ENCODE results near the gene BTBD18. TPM values are rescaled to one million over a fixed set of nuclear protein-coding genes. Genes with fewer than 3 reads are reported as not detected.

The BTBD18 gene
- total and polyA plus RNA-seq, 4 donors: 0.13 TPM; not detected in 3

- TF ChIP-seq, protein P1, sequence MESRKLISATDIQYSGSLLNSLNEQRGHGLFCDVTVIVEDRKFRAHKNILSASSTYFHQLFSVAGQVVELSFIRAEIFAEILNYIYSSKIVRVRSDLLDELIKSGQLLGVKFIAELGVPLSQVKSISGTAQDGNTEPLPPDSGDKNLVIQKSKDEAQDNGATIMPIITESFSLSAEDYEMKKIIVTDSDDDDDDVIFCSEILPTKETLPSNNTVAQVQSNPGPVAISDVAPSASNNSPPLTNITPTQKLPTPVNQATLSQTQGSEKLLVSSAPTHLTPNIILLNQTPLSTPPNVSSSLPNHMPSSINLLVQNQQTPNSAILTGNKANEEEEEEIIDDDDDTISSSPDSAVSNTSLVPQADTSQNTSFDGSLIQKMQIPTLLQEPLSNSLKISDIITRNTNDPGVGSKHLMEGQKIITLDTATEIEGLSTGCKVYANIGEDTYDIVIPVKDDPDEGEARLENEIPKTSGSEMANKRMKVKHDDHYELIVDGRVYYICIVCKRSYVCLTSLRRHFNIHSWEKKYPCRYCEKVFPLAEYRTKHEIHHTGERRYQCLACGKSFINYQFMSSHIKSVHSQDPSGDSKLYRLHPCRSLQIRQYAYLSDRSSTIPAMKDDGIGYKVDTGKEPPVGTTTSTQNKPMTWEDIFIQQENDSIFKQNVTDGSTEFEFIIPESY (IDR thresholded peaks at IDR 0.05): no peak
Measured at GRCh38 chr11:57758174-57758573, 6.6 kb upstream of the BTBD18 start (continued).

DNA sequence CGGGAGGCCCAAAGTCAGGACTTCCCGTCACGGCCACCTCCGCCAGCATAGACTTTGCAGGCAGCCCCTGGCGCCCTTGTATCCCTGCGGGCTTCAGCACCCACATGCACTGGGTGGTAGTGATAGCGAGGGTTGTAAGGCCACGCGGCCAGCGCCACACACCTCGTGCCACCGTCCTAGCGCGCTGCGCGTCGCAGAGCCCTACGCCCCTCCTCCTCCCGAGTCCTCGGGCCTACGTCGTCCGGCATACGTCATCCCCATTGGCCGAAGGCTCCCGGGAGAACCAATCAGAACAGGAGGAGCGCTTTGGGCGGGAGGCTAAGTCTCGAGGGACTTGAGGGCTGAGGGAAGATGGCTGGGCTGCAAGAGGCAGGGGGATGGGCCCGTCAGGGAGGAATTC is 1.3 kb upstream of the BTBD18 start:
- TF ChIP-seq NR2F2 (IDR thresholded peaks at IDR 0.05) (no peak), SP1 (IDR thresholded peaks at IDR 0.05) (no peak), TAF1 (conservative IDR thresholded peaks at IDR 0.05) (no peak), REST (IDR thresholded peaks at IDR 0.05) (no peak), YY1 (IDR thresholded peaks at IDR 0.05) (no peak), EGR1 (IDR thresholded peaks at IDR 0.05; ENCODE audit: low read depth in 2 of 2) (no peak), RXRA (IDR thresholded peaks at IDR 0.05) (no peak), HNF4G (IDR thresholded peaks at IDR 0.05) (no peak), GABPA (IDR thresholded peaks at IDR 0.05 in 1 of 2, conservative IDR thresholded peaks at IDR 0.05 in 1 of 2) (no peak)
- TF ChIP-seq, protein P2, sequence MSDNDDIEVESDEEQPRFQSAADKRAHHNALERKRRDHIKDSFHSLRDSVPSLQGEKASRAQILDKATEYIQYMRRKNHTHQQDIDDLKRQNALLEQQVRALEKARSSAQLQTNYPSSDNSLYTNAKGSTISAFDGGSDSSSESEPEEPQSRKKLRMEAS (IDR thresholded peaks at IDR 0.05): no peak
- no peak for DNase-seq (ENCODE audit: low spot score)

DNA sequence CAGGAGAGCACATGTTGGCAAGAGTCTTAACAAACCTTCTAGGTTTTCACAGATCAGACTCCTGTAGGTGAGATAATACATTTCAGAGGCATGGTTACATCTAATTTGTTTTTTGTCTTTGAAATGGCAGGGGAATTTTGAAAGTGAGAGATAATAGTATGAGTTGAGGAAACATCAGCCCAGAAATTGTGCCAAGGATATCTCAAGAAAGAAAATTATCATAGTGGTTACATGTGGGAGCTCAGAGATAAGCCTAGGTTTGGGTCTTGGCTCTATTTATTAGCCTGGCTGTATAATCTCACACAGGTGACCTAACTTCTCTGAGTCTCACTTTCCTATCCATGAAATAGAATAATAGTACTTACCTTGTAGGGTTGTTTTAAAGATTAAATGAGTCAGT is 443 bp downstream of the BTBD18 start:
- no peaks in the 10 kb centered on the region for H3K36me3 ChIP-seq (ENCODE audit: control insufficient read depth in 4 of 4, insufficient read depth in 3 of 4, low read depth in 1 of 4, low read length in 3 of 4)
- H3K9ac ChIP-seq (ENCODE audit: low read depth in 1 of 2, low read length in 2 of 2): no peak overlapping the region
- peaks cover 0 to 3% (median 0%) of the 10 kb centered on the region in 4 donors for H3K4me1 ChIP-seq (ENCODE audit: control insufficient read depth in 4 of 4, insufficient read depth in 4 of 4, low read length in 3 of 4)
- H3K27ac ChIP-seq (ENCODE audit: low read depth in 1 of 2, low read length in 2 of 2): no peak overlapping the region
- TF ChIP-seq HNF4G (IDR thresholded peaks at IDR 0.05) (no peak), FOXA1 (IDR thresholded peaks at IDR 0.05) (no peak)
- H3K9me3 ChIP-seq (ENCODE audit: control insufficient read depth in 4 of 4, low read length in 3 of 4): no peaks in the 10 kb centered on the region
- no peak overlapping the region for H3K4me3 ChIP-seq (ENCODE audit: low read depth in 1 of 3, low read length in 3 of 3)
- no peaks in the 10 kb centered on the region for H3K27me3 ChIP-seq (ENCODE audit: control insufficient read depth in 4 of 4, insufficient read depth in 4 of 4, low read length in 3 of 4)
- no peak for DNase-seq (ENCODE audit: low spot score)

More for the DNA sequence above, 1.3 kb upstream of the BTBD18 start:
- H3K9ac ChIP-seq (ENCODE audit: low read depth in 1 of 2, low read length in 2 of 2): no peak overlapping the region
- 98% methylated on average over 30 of the region's 30 CpGs for WGBS
- H3K36me3 ChIP-seq (ENCODE audit: control insufficient read depth in 4 of 4, insufficient read depth in 3 of 4, low read depth in 1 of 4, low read length in 3 of 4): no peaks in the 10 kb centered on the region
- H3K4me1 ChIP-seq (ENCODE audit: control insufficient read depth in 4 of 4, insufficient read depth in 4 of 4, low read length in 3 of 4): peaks cover 0 to 3% (median 0%) of the 10 kb centered on the region in 4 donors
- no peak overlapping the region for H3K27ac ChIP-seq (ENCODE audit: low read depth in 1 of 2, low read length in 2 of 2)
- H3K4me3 ChIP-seq (ENCODE audit: low read depth in 1 of 3, low read length in 3 of 3): no peak overlapping the region
- H3K9me3 ChIP-seq (ENCODE audit: control insufficient read depth in 4 of 4, low read length in 3 of 4): no peaks in the 10 kb centered on the region
- H3K27me3 ChIP-seq (ENCODE audit: control insufficient read depth in 4 of 4, insufficient read depth in 4 of 4, low read length in 3 of 4): no peaks in the 10 kb centered on the region
